ENCODE measurements around the gene GTF2E1.
"Not testable (repeated sequence)": the region's sequence is repeated elsewhere in the genome, so short reads cannot be mapped to it uniquely, and the experiment has no call there.

Gene GTF2E1

DNA sequence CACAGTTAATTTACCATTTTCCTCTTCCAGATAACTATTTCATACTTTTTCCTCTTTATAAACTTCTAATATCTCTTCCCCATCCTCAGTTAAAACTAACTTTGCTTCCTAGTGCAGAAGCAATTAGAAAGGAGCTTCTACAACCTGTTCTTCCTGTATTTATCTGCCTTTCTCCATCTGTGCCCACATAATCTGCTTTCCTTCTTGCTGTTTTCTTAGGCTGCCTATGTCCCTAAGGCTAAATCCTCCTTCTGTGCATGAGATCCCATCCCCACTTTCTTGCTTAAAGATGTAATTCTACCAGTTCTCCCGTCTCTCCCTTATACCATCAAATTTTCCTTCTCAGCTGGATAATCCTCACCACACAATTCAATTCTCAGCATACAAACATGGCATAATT lies 32.2 kb upstream of the GTF2E1 start:
- no peak overlapping the region for H3K4me3 ChIP-seq (ENCODE audit: low read depth, low read length)
- TF ChIP-seq, protein P1, sequence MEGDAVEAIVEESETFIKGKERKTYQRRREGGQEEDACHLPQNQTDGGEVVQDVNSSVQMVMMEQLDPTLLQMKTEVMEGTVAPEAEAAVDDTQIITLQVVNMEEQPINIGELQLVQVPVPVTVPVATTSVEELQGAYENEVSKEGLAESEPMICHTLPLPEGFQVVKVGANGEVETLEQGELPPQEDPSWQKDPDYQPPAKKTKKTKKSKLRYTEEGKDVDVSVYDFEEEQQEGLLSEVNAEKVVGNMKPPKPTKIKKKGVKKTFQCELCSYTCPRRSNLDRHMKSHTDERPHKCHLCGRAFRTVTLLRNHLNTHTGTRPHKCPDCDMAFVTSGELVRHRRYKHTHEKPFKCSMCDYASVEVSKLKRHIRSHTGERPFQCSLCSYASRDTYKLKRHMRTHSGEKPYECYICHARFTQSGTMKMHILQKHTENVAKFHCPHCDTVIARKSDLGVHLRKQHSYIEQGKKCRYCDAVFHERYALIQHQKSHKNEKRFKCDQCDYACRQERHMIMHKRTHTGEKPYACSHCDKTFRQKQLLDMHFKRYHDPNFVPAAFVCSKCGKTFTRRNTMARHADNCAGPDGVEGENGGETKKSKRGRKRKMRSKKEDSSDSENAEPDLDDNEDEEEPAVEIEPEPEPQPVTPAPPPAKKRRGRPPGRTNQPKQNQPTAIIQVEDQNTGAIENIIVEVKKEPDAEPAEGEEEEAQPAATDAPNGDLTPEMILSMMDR (IDR thresholded peaks at IDR 0.05; ENCODE audit: borderline replicate concordance, insufficient read depth, low read depth, low read length), result no peak

DNA sequence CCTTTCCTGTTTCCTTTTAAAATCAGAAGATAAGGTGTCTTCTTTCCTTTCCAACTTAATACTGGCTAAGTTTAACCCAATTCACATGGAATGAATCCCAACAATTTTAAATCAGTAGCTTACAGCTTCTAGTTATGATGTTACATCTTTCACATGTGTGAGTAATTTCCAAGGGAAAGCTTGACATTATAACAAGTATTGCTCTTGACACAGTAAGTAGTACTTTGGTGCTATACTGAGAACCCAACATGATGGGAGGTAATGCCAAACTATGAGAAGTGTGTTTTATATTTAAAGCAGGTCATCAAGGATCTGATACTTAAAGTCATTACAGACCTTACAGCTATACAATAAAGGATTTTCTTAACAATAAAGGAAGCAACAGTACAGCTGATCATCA lies 29.3 kb upstream of the GTF2E1 start:
- TF ChIP-seq, protein P1 (IDR thresholded peaks at IDR 0.05; ENCODE audit: borderline replicate concordance, insufficient read depth, low read depth, low read length), result no peak
- no peak overlapping the region for H3K4me3 ChIP-seq (ENCODE audit: low read depth, low read length)

DNA sequence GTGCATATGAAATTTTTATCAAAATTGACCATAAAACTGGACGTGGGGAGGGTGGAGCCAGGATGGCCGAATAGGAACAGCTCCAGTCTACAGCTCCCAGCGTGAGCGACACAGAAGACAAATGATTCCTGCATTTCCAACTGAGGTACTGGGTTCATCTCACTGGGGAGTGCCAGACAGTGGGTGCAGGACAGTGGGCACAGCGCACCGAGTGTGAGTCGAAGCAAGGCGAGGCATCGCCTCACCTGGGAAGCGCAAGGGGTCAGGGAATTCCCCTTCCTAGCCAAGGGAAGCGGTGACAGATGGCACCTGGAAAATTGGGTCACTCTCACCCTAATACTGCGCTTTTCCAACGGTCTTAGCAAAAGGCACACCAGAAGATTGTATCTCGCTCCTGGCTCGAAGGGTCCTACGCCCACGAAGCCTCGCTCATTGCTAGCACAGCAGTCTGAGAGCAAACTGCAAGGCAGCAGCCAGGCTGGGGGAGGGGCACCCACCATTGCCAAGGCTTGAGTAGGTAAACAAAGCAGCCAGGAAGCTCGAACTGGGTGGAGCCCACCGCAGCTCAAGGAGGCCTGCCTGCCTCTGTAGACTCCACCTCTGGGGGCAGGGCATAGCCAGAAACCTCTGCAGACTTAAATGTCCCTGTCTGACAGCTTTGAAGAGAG lies 23.2 kb upstream of the GTF2E1 start:
- H3K4me3 ChIP-seq (ENCODE audit: low read depth, low read length), result not testable (repeated sequence)

DNA sequence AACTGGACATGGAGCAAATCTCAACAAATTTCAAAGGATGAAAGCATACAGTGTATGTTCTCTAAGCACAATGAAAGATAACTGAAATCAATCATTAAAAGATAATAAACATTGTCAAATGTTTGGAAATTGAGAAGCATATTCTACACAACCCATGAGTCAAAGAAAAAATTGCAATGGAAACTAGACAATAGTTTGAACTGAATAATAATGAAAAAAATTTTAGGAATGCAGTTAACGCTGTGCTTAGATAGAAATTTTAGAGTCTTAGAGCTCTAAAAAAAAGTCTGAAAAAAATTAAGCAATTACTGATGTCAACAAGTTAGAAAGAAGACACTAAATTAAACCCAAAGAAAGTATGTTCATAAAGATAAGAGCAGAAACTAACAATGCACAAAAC lies 15.8 kb upstream of the GTF2E1 start:
- TF ChIP-seq, protein P1 (IDR thresholded peaks at IDR 0.05; ENCODE audit: borderline replicate concordance, insufficient read depth, low read depth, low read length), result no peak
- H3K4me3 ChIP-seq (ENCODE audit: low read depth, low read length), result no peak overlapping the region

DNA sequence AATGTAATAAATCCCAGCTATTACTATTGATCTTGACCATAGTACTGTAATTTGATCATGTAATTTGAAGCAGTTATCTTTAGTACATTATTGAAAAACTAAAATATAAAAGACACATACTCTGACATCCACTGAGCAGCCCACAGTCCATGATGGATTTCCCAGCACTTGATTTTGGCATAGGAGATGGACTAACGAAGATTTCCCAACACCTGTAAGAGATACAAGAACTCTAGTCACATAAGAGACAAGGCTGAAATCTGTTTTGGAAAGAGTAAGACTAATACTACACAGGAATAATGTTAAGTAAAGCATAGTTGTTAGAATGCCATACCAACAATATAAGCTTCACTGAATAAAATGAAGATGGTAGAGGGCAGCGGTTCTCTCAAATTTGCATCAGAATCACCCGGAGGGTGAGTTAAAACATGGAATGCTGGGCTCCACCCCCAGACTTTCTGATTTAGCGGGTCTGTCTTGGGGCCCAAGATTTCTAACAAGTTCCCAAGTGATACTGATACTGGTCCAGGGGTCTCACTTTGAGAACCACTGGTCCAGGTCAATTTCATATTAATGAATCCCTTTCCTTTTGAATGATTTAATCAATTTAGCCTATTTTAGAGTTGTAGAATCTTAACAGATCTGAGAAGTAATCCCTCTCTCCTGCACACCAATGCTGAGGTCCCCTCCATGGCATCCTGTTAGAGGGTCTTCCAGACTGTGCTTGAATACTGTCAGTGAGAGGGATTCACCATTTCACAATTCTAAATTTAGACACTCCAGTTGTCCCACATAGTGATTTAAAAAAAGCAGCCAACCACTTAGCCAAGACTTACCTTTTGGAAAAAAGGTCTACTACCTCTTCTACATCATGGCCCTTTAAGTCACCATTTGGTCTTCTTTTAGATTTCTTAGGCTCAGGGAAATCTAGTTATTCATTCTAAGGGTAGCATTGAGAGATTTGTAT lies 11.7 kb upstream of the GTF2E1 start:
- H3K4me3 ChIP-seq (ENCODE audit: low read depth, low read length), result no peak overlapping the region
- TF ChIP-seq, protein P1 (IDR thresholded peaks at IDR 0.05; ENCODE audit: borderline replicate concordance, insufficient read depth, low read depth, low read length), result no peak

DNA sequence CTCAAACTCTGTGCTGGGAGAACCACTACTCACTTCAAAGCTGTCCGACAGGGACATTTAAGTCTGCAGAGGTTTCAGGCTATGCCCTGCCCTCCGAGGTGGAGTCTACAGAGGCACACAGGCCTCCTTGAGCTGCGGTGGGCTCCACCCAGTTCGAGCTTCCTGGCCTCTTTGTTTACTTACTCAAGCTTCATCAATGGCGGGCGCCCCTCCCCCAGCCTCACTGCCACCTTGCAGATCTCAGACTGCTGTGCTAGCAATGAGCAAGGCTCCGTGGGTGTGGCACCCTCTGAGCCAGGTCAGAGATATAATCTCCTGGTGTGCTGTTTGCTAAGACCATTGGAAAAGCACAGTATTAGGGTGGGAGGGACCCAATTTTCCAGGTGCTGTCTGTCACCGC lies 4.5 kb upstream of the GTF2E1 start:
- not testable (repeated sequence) for H3K4me3 ChIP-seq (ENCODE audit: low read depth, low read length)

DNA sequence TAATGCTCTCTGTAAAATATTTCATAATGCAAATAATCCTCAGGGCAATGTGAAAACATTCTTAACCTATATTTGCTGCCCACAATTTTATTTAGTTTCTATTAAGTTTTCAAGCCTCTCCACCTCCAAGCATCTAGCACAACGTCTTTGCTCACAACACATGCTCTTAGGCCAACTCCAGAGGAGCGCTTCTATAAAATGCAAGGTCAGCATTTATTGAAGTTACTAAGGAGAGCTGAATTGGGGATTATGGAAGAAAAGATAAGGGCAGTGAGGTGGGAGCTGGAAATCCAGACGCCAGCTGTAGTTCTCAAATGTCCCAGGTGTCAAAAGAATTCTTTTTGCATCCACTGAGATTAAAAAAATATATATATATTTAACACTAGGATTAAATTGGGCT lies 1.2 kb upstream of the GTF2E1 start:
- TF ChIP-seq, protein P1 (IDR thresholded peaks at IDR 0.05; ENCODE audit: borderline replicate concordance, insufficient read depth, low read depth, low read length), result no peak
- no peak overlapping the region for H3K4me3 ChIP-seq (ENCODE audit: low read depth, low read length)

DNA sequence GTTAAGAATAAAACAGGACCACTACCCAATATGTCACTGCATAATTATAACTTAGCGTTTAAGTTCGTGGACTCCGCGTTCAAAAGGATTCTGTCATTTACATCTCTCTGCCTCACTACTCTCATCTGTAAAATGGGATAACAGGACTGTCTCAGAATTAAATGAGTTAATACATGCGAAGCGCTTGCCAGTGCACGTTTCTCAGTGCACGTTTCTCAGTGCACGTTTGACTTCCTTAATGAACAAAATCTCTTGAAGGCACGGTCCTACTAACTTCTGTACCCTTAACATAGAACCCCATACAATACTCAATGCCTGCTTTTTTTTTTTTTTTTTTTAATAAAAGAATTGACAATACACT lies 727 bp upstream of the GTF2E1 start:
- peak overlapping the region; percentile 75 for H3K4me3 ChIP-seq (ENCODE audit: low read depth, low read length)
- TF ChIP-seq, protein P1 (IDR thresholded peaks at IDR 0.05; ENCODE audit: borderline replicate concordance, insufficient read depth, low read depth, low read length), result no peak

All from GM12875 (cell line).